Right lobe of liver (tissue), 6 donors: ENCODE measurements around the gene PEAK1. TPM values are rescaled to one million over a fixed set of nuclear protein-coding genes. Genes with fewer than 3 reads are reported as not detected.

Experiments used
- ATAC-seq, 4 donors: fragments of 200-7000 bp; cut with Tn5 transposase; one replicate each; pipeline ENCODE4 v1.9.1; 2020; ENCODE audit warnings: mild to moderate bottlenecking in 4 of 4, moderate library complexity in 4 of 4
- DNase-seq, 3 donors: peaks; one replicate each; pipeline ENCODE4 v3.0.0-alpha.2; 2020
- H3K27ac ChIP-seq, 3 donors: fragments of 200-600 bp; one replicate each; pipeline ENCODE4 v1.8.0; 2022
- H3K27me3 ChIP-seq, 2 donors: fragments of 200-600 bp; one replicate each; pipeline ENCODE4 v1.8.0; 2022
- H3K36me3 ChIP-seq, 4 donors: fragments of 200-600 bp; sonication (generic) in 1 of 4; one replicate each; pipeline versions ENCODE4 v1.5.1 to v1.8.0; 2017 to 2022; ENCODE audit warnings: control low read depth in 1 of 4
- H3K4me1 ChIP-seq, 4 donors: fragments of 200-600 bp; sonication (generic) in 1 of 4; one replicate each; pipeline versions ENCODE4 v1.5.1 to v1.8.0; 2017 to 2022; ENCODE audit warnings: control low read depth in 1 of 4
- H3K4me3 ChIP-seq, 3 donors: fragments of 200-600 bp; one replicate each; pipeline ENCODE4 v1.8.0; 2022
- H3K9me3 ChIP-seq, 4 donors: fragments of 200-600 bp; sonication (generic) in 1 of 4; one replicate each; pipeline versions ENCODE4 v1.5.1 to v1.8.0; 2017 to 2022; ENCODE audit warnings: control low read depth in 1 of 4
- CTCF ChIP-seq, 4 donors: fragments of 200-600 bp in 3 of 4; fragments of 450-650 bp in 1 of 4; IDR thresholded peaks; one replicate each; pipeline versions ENCODE4 v1.5.1 to v1.8.0; 2016 to 2022; ENCODE audit warnings: antibody characterized with exemption in 4 of 4, mild to moderate bottlenecking in 2 of 4
- POLR2A ChIP-seq: fragments of 450-650 bp; IDR thresholded peaks from one replicate; pipeline ENCODE4 v1.6.1; 2017; ENCODE audit warnings: antibody characterized with exemption, mild to moderate bottlenecking
- WGBS: methylation state at CpG from one replicate; pipeline ENCODE4 v1.1.6; 2018; ENCODE audit warnings: low coverage, low lambda C conversion rate; ENCODE audit not compliant: insufficient coverage; ENCODE audit errors: missing lambda C conversion rate; 5-methylcytosine and 5-hydroxymethylcytosine counted together
- intact Hi-C, 2 donors: fragments of 100-400 bp; cut with DNase I; formaldehyde crosslinking; loops; one replicate each; pipeline versions ENCODE4 v1.11.2 to v1.14.1; 2022
- total RNA-seq, 6 experiments: library from RNA; depleted of rRNA in 2 of 6; stranded (reverse); fragments of >200 nt in 2 of 6; fragmentation: NEBNext Ultra II Directional in 3 of 6; extraction: Animal tissue kit (Norgen Biotek cat#: 25700) in 3 of 6; gene quantifications; one replicate each; pipeline versions ENCODE4 v1.1.0 to v1.2.4, GENCODE V29; 2016 to 2023
- donor health status: DM: no; HTN: yes; CAD: no.
- donor health status: DM: no; HTN: no; CAD: no.
- donor health status: DM: no; HTN: no; CAD: no.
- donor health status: DM: no; HTN: yes; CAD: no.
- donor health status: DM: no; HTN: yes; CAD: no.

The PEAK1 gene
- total RNA-seq, 6 experiments from 2014 or later = 5.9 to 18.4 (median 10.1) TPM

- DNase-seq (no peak), ATAC-seq (no peak)
- H3K36me3 ChIP-seq = no peaks in the 10 kb centered on the region
- H3K4me3 ChIP-seq = no peak overlapping the region
- TF ChIP-seq CTCF (IDR thresholded peaks at IDR 0.05) = no peak
- no peak for TF ChIP-seq POLR2A
- no peak overlapping the region for H3K27ac ChIP-seq
- H3K4me1 ChIP-seq = no peaks in the 10 kb centered on the region
- WGBS = 92% methylated on average over 4 of the region's 4 CpGs
- no peaks in the 10 kb centered on the region for H3K9me3 ChIP-seq
- intact Hi-C loops = no loop called here
- H3K27me3 ChIP-seq = no peaks in the 10 kb centered on the region
Measured at GRCh38 chr15:77120576-77120975, 299.3 kb downstream of the PEAK1 start.

- intact Hi-C loops = loop anchor here in 1 of 2 donors (10.0 kb wide), 1 partner anchor 375 kb away; no protein-coding TSS in a partner anchor
- TF ChIP-seq CTCF (IDR thresholded peaks at IDR 0.05) = no peak
- no peak for TF ChIP-seq POLR2A
- no peak for ATAC-seq
- H3K27ac ChIP-seq = no peak overlapping the region
- peaks cover 0 to 5% (median 0%) of the 10 kb centered on the region in 4 donors for H3K36me3 ChIP-seq
- H3K9me3 ChIP-seq = no peaks in the 10 kb centered on the region
- 36% methylated on average over 1 of the region's 1 CpG for WGBS
- no peaks in the 10 kb centered on the region for H3K4me1 ChIP-seq
- no peak for DNase-seq
- H3K4me3 ChIP-seq = no peak overlapping the region
- H3K27me3 ChIP-seq = no peaks in the 10 kb centered on the region
Measured at GRCh38 chr15:77119446-77119845, 300.5 kb downstream of the PEAK1 start.

GRCh38 chr15:77118882-77119321 is 301.0 kb downstream of the PEAK1 start:
- H3K27me3 ChIP-seq = no peaks in the 10 kb centered on the region
- 40% methylated on average over 3 of the region's 3 CpGs for WGBS
- no peaks in the 10 kb centered on the region for H3K4me1 ChIP-seq
- intact Hi-C loops = loop anchor here in 1 of 2 donors (10.0 kb wide), 1 partner anchor 376 kb away; no protein-coding TSS in a partner anchor
- H3K27ac ChIP-seq = no peak overlapping the region
- ATAC-seq (peak; percentile 72 to 83 (median 81)), DNase-seq (no peak)
- no peak overlapping the region for H3K4me3 ChIP-seq
- peaks cover 0 to 5% (median 0%) of the 10 kb centered on the region in 4 donors for H3K36me3 ChIP-seq
- H3K9me3 ChIP-seq = no peaks in the 10 kb centered on the region
- TF ChIP-seq POLR2A (no peak), CTCF (IDR thresholded peaks at IDR 0.05) (peak; percentile 64 to 79 (median 70))

GRCh38 chr15:77115179-77115578 is 304.7 kb downstream of the PEAK1 start:
- H3K4me3 ChIP-seq = no peak overlapping the region
- 88% methylated on average over 4 of the region's 4 CpGs for WGBS
- H3K27me3 ChIP-seq = no peaks in the 10 kb centered on the region
- no peaks in the 10 kb centered on the region for H3K4me1 ChIP-seq
- TF ChIP-seq POLR2A (no peak), CTCF (IDR thresholded peaks at IDR 0.05) (no peak)
- no peak overlapping the region for H3K27ac ChIP-seq
- no peaks in the 10 kb centered on the region for H3K9me3 ChIP-seq
- intact Hi-C loops = loop anchor here in 1 of 2 donors (10.0 kb wide), 1 partner anchor 380 kb away; no protein-coding TSS in a partner anchor
- H3K36me3 ChIP-seq = peaks cover 0 to 5% (median 0%) of the 10 kb centered on the region in 4 donors
- no peak for DNase-seq
- no peak for ATAC-seq
